HG03571 (cell line): ENCODE results near the gene TREH.
"Not testable (repeated sequence)": the region's sequence is repeated elsewhere in the genome, so short reads cannot be mapped to it uniquely, and the experiment has no call there.

Experiments used
- ATAC-seq: cut with Tn5 transposase; IDR thresholded peaks from one replicate; pipeline ENCODE4 v1.9.1; 2021; ENCODE audit not compliant: unreplicated experiment

The TREH gene, protein sequence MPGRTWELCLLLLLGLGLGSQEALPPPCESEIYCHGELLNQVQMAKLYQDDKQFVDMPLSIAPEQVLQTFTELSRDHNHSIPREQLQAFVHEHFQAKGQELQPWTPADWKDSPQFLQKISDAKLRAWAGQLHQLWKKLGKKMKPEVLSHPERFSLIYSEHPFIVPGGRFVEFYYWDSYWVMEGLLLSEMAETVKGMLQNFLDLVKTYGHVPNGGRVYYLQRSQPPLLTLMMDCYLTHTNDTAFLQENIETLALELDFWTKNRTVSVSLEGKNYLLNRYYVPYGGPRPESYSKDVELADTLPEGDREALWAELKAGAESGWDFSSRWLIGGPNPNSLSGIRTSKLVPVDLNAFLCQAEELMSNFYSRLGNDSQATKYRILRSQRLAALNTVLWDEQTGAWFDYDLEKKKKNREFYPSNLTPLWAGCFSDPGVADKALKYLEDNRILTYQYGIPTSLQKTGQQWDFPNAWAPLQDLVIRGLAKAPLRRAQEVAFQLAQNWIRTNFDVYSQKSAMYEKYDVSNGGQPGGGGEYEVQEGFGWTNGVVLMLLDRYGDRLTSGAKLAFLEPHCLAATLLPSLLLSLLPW

DNA sequence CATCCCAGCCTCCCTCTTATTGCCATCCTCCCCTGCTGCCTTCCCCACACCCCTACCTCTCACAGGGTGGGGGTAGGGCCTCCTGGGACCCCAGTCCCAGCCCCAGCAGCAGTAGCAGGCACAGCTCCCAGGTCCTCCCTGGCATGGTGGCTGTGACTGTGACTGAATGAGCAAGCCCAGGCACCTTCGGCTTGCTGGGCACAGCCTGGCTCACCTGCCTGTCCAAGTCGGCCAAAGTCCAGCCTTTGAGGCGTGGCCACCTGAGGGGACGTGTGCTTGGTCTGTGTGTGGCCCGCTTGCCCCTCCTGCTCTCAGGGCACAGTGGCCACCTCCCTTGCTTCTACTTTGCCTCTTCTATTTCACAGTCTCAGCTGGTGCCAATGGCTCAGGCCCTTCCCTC, at the start of gene TREH:
Gene TREH, minus strand, starts transcription at position 168 of the 400 bp plus-strand sequence. Its CDS starts 23 bp downstream, at position 145.
- no peak for ATAC-seq

DNA sequence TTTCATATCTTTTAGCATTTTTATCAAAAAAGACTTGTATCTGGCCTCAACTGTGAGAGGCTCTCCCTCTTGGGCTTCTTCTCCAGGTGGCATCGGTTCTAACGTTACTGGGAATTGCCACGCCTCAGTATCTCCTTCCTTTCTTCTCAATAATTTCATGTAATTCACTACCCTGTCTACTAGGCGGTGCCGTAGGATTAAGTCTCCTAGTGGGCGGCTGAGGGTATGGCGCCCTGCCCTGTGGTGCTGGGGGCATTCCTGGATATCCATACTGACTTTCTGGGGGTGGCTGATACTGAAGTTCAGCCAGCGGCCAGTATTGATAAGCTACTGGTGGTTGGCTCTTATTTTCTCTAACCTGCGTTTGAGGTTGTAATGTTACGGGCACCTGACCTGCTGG, 48.7 kb upstream of the TREH start:
- ATAC-seq = not testable (repeated sequence)

DNA sequence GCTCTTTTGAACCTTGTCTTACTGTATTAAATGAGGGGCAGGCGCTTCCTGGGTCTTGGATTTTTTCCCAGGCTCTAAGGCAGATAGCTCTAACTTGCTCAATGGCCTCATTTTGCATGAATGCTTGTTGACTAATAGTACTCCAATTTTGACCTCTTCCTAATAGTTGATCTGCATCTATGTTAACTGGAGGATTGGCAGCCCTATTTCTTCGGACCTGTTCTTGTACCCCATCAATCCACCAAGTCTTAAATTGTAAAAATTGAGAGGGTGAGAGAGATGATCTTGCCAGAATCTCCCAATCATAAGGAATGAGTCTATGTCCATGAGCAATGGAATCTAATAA, 48.2 kb upstream of the TREH start:
- ATAC-seq = not testable (repeated sequence)

DNA sequence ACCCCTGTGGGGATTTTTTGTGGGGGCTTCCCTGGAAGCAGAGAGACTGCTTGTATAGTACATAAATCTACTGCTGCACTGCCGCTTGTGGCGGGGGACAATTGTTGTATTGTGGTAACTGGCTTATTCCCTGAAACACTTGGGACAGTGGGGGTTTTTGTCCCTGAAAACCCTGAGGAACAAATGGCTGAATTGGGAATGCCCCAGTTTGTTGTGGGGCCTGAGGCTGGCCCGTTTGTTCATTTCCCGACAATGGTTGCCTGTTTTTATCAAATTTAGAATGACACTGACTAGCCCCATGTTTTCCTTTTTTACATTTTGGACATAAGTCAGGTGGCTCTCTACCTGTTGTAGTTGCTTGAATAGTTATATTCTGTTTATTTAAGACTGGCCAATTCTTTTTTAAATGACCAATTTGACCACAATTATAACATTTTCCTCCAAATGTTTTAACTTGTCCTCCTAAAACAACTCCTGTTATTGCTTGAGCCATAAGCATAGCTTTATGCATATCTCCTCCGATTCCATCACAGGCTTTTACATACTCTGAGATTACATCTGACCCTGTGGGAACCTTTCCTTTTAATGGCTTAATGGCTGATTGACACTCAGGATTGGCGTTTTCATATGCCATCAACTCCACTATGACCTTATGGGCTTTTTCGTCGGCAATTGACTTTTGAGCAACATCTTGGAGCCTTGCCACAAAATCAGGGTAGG, 47.7 kb upstream of the TREH start:
- ATAC-seq = not testable (repeated sequence)

DNA sequence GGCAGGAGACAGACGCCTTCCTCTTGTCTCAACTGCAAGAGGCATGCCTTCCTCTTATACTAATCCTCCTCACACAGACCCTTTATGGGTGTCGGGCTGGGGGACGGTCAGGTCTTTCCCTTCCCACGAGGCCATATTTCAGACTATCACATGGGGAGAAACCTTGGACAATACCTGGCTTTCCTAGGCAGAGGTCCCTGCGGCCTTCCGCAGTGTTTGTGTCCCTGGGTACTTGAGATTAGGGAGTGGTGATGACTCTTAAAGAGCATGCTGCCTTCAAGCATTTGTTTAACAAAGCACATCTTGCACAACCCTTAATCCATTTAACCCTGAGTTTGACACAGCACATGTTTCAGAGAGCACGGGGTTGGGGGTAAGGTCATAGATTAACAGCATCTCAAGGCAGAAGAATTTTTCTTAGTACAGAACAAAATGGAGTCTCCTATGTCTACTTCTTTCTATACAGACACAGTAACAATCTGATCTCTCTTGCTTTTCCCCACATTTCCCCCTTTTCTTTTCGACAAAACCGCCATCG, 42.1 kb upstream of the TREH start:
- ATAC-seq = not testable (repeated sequence)

DNA sequence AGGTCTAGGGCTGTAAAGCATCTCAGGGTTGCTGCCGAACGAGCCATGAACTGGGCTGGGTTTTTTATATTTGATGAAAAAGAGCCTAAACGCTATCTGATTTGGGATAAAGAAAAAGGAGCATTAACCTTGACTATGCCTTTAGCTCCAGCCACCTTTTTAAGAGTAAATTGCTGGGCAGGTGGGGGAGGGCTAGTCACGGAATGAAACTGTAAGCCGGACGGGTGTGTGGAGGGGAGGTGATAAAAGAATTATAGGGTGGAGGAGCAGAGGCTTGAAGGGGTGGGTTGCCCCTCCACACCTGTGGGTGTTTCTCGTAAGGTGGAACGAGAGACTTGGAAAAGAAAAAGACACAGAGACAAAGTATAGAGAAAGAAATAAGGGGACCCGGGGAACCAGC, 41.3 kb upstream of the TREH start:
- not testable (repeated sequence) for ATAC-seq

DNA sequence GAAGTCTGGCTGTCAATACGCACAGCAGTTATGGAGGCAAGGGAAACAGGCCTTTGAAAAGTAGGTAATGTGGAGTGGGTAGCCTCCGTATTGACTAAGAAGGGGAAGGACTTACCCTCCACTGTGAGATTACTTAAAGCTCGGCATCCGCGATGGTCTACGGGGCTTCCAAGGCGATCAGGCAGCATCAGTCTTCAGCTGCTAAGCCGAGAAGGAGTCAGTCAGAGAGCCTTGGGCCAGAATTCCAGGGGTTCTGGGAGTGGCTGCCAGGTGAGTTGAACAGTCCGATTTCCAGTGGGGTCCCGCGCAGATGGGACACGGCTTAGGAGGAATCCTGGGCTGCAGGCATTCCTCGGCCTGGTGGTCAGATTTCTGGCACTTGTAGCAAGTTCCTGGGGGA, 40.6 kb upstream of the TREH start:
- not testable (repeated sequence) for ATAC-seq

DNA sequence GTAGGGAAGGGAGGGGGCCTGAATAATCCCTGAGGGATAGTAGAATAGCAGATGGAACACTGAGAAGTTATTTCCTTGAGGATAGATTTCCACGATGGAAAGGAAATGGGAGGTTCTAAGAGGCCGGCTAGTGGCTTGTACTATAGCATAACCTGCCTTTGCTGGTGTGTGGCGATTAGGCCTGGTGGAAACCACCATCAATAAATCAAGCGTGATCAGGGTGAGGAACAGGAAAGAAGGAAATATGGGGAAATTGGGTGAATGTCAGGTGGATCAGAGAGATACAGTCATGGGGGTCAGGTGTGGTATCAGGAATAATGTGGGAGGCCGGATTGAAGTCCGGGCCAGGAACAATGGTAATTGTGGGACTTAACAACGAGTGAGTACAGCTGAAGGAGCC, 39.1 kb upstream of the TREH start:
- ATAC-seq = not testable (repeated sequence)

DNA sequence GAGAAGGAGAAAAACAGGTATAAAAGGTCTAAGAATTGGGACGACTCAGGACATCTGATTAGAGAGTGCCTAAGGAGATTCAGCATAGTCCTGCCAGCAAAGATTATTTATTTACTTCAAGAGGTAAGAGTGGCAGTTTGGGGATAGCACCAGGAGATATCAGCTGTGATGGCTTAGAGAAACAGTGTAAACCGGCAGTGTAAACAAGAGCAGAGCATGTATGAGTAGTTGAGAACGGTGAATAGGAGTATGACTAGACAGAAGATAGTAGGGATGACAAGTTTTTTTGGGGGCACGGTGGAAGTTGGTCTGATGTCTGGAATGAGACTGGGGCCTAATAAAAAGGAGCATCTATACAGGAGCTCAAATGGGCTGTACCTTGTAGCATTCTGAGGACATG, 38.3 kb upstream of the TREH start:
- not testable (repeated sequence) for ATAC-seq

DNA sequence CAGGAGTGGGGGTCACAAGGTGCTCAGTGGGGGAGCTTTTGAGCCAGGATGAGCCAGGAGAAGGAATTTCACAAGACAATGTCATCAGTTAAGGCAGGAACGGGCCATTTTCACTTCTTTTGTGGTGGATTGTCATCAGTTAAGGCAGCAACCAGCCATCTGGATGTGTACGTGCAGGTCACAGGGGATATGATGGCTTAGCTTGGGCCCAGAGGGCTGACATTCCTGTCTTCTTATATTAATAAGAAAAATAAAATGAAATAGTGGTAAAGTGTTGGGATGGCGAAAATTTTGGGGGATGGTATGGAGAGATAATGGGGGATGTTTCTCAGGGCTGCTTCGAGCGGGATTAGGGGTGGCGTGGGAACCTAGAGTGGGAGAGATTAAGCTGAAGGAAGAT, 37.8 kb upstream of the TREH start:
- not testable (repeated sequence) for ATAC-seq

DNA sequence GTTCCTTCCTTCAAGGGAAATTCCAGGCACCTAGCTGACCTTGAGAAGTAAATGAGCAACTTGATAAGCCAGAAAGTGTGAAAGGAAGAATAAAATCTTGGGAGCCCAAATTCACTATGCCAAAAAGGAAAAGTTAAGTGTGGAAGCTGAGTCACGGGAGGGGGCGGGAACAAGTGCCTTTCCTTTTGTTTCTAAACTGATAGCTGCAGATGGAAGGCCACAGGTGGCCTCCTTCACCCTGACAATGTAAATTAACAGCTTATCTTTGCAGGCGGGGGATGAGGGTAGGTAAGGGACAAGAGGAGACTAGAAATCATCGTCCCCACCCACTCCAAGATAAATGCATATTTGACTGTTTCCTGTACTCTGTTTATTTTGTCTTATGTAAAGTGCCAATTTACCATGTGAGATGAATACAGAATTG, 36.4 kb upstream of the TREH start:
- ATAC-seq = no peak

DNA sequence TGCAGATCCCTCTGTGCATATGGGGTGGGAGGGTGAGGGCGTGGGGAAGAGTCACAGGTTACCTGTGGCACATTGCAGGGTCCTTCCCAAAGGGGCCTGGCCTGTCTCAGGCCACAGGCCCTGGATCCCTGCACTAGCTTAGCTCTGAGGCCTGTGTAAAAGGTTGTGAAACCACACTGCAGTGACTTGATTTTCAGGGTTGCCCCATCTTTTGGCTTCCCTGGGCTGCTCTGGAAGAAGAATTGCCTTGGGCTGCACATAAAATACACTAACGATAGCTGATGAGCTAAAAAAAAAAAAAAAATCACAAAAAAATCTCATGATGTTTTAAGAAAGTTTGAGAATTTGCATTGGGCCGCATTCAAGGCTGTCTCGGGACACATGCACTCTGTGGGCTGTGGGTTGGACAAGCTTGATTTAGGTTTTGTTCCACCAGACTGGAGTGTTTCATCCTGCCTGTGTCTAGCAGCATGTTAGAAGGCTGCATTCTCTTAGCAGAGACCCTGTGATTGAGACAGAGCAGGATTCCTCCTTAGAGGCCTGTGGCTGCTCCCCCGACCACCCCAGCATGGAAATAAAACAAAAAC, 35.9 kb upstream of the TREH start:
- ATAC-seq = no peak

DNA sequence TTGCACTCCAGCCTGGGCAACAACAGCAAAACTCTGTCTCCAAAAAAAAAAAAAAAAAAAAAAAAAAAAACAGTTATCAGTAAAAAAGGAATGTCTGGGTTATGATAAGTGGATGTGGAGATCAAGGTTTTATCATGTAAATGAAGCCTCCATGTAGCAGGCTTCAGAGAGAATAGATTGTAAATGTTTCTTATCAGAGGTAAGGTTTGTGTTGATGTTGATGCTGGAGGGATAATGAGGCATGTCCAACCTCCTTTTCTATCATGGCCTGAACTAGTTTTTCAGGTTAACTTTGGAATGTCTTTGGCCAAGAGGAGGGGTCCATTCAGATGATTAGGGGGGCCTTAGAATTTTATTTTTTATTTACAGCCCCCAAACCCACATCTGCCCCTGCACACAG, 35.4 kb upstream of the TREH start:
- ATAC-seq = no peak

DNA sequence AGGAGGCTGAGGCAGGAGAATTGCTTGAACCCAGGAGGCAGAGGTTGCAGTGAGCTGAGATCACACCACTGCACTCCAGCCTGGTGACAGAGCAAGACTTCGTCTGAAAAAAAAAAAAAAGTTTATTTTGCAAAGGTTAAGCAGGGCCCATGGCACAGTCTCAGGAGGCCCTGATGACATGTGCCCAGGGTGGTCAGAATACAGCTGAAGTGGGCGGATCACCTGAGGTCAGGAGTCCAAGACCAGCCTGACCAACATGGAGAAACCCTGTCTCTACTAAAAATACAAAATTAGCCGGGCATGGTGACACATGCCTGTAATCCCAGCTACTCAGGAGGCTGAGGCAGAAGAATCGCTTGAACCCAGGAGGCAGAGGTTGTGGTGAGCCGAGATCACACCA, 35.0 kb upstream of the TREH start:
- ATAC-seq = not testable (repeated sequence)

DNA sequence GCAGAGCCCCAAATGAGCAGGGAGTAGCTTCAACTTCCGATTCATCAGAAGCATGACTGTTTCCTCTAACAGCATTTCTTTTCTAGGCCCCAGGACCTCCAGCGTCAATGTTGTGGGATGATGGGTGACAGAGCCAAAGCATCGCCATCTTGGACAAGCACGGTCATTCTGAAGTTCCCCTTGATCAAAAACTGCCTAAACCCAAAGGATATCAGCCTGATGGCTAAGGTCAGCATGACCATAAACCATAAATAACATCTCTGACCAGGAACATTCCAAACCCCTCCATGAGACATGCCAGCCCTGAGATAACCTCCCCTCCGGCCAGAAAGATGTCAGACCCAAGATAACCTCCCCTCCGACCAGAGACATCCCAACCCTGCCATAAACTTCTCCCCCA, 28.8 kb upstream of the TREH start:
- no peak for ATAC-seq

DNA sequence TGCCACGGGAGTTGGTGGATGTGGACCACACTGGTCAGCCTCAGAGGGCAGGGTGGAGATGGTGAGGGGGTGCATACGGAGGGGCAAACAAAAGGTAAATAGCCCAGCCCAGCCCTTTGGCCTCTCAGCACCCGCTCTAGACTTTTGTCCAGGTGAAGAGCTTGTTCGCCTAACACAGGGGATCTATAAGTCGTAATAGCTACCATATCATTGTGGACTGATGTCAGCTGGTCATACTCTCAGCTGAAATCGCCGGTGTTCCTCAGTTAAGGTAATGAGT, 27.0 kb upstream of the TREH start:
- no peak for ATAC-seq

DNA sequence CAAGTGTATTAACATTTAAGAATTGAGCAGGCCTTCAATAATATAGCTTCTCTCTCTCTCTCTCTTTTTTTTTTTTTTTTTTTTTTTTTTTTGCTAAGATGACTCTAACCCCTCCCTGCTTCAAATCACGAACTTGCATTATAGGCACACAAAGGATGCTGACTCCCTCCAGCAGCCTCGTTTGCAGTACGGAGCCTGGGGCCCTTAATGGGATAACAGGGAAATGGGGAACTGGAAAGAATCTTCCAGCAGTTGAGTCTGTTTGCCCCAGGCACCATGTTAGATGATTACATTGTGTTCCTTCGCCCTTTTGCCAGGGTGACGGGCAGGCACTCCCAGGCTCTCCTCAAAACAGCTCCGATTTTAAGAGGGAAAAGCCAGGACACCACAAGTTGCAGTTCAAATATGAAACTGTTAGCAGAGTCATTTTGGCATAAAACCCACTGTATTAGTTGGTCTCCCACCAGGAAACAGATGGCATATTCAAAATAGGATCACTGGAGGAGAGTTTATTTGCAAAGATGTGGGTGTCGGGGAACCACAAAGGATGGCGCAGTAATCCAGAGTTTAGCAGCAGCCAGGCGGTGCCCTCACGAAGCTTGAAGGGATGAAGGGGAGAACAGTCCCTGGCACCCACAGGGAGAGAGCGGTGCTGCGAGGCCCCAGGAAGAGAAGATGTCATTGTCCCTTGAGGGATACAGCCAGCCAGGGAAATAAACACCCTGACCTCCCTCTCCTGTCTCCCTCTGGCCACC, 26.5 kb upstream of the TREH start:
- no peak for ATAC-seq

DNA sequence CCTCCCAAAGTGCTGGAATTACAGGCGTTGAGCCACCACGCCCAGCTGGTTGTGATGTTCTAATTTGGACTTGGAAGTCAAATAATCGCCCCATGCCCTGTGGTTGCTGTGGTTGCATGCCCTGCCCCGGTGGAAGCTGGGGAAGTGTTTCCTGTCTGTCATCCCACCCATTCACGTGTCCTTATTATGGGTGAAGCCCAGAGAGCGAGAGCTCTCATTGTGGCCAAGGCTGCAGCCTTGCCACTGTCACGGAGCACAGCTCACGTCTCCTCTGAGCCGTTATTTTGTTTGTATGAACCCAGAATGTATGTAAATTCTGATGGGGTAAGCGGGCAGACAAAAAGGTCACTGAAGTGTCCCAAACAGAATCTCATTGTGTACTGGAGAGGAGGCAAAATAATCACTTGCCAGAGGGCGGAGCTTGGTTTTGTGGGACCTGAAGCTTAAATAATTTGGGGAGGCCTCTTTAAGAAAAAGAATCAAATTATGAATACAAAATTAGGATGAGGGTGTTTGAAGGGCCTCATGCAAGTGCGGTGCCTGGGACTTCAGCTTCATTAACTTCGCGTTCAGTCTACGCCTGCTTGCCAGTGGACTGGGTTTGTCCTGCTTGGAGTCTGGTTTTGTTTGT, 25.8 kb upstream of the TREH start:
- no peak for ATAC-seq

DNA sequence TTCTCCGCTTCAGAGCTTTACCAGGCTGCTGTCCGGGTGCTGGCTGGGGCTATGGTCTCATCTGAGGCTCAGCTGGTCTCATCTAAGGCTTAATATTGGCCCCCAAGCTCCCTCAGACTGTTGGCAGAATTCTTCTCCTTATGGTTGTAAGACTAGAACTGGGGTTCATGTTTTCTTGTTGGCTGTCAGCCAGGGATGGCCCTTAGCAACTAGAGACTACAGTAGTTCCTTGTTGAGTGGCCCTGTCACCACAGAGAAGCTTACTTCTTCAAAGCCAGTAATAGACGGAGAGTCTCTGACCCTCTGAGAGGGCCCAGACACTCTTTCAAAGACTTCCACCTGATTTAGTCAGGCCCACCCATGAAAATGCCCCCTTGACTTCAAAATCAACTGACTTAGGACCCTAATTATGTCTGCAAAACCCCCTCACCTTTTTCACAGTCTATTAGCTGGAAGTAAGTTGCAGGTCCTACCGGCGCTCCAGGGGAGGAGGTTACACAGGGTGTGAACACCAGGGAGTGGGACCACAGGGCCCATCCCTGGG, 24.2 kb upstream of the TREH start:
- no peak for ATAC-seq
